ENCODE measurements around the gene GLRX2.
"Not testable (repeated sequence)": the region's sequence is repeated elsewhere in the genome, so short reads cannot be mapped to it uniquely, and the experiment has no call there.

Gene GLRX2, protein sequence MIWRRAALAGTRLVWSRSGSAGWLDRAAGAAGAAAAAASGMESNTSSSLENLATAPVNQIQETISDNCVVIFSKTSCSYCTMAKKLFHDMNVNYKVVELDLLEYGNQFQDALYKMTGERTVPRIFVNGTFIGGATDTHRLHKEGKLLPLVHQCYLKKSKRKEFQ

GRCh38 chr1:193104907-193105820 lies at the start of gene GLRX2:
Gene GLRX2, minus strand, starts transcription at chr1:193105414. Its CDS starts 32 bp downstream, at chr1:193105382.
- peak within 1 kb of the TSS; percentile 69 for H3K4me3 ChIP-seq (ENCODE audit: low read depth, low read length)

GRCh38 chr1:193144999-193145398 lies 39.8 kb upstream of the GLRX2 start:
- H3K4me3 ChIP-seq (ENCODE audit: low read depth, low read length): no peak overlapping the region

DNA sequence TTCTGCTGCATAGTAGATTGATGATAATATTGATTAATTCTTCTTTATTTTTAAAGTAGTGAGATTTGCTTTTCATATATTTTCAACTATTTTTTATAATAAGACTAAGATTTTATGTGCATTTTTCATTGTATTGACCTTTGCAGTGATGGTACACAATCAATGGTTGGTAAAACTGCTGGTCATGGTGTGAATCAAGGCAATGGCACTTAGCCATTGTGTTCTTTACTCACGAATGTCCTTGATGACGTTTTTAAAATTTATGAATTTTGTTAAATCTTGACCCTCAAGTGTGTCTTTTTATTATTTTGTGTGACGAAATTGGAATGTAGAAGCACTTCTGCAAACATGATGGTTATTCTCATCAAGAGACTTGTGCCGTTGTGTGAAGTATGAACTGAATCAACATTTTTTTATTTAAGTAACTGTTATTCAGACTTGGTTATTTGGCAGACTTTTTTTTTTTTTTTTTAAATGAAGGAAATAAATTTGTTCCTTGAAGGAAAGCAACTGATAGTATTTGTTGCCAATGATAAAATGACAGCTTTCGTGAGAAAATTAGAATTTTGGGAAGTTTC lies 39.2 kb upstream of the GLRX2 start:
- H3K4me3 ChIP-seq (ENCODE audit: low read depth, low read length): no peak overlapping the region

DNA sequence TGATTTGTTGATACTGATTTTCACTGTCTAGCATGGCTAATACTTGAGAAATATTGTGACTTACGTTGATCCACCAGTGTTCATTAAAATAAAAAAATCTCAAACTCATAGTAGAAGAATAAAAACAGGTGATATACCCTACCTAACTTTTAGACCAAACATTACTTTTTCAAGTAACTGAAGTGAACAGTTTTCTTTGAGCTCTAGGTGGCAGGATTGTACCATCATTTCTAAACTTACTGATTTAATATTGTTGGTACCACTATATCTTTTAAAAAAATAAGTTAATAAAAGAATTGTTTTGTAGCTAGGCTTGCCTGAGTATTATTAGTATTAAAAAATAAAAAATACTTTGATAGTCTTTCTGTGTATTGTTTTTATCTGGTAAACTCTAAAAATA lies 38.1 kb upstream of the GLRX2 start:
- no peak overlapping the region for H3K4me3 ChIP-seq (ENCODE audit: low read depth, low read length)

- no peak overlapping the region for H3K4me3 ChIP-seq (ENCODE audit: low read depth, low read length)
Observed at GRCh38 chr1:193142409-193142808, 37.2 kb upstream of the GLRX2 start.

DNA sequence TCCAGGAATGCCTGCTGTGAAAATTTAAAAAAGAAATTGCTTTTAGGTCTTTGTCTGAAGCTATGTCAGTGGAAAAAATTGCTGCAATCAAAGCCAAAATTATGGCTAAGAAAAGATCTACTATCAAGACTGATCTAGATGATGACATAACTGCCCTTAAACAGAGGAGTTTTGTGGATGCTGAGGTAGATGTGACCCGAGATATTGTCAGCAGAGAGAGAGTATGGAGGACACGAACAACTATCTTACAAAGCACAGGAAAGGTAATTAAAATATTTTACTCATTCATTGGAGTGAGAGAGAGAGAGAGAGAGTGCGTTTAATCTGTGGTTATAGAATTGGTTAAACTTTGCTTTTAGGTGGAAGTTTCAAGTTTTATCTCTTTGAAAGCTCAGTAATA lies 36.6 kb upstream of the GLRX2 start:
- H3K4me3 ChIP-seq (ENCODE audit: low read depth, low read length): no peak overlapping the region

- no peak overlapping the region for H3K4me3 ChIP-seq (ENCODE audit: low read depth, low read length)
Observed at GRCh38 chr1:193140254-193140653, 35.0 kb upstream of the GLRX2 start.

- no peak overlapping the region for H3K4me3 ChIP-seq (ENCODE audit: low read depth, low read length)
Observed at GRCh38 chr1:193131266-193131860, 26.1 kb upstream of the GLRX2 start.

GRCh38 chr1:193125369-193125768 lies 20.2 kb upstream of the GLRX2 start:
- H3K4me3 ChIP-seq (ENCODE audit: low read depth, low read length): no peak overlapping the region

DNA sequence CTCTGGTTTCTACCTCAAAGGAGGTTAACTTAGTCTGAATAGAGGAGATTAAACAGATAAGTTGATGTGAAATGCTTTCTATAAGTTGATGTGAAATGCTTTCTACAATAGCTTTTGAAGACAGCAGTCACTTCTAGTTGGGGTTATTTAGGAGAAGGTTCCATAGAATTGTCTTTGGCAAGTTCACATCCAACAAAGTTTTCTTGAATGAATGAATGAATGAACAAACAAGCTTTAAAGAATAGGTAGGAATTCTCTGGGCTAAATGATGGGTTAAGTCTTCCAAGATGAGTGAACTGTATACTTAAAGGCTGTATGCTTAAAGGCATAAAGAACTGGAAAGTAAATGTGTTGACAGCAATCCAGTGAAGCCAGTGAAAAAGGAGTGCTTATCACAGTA lies 18.5 kb upstream of the GLRX2 start:
- H3K4me3 ChIP-seq (ENCODE audit: low read depth, low read length): peak overlapping the region; percentile 2

GRCh38 chr1:193121616-193122593 lies 16.7 kb upstream of the GLRX2 start, which contains the start of gene CDC73:
Gene CDC73, plus strand, starts transcription at chr1:193122031. Its CDS starts 170 bp downstream, at chr1:193122201.
- peak within 1 kb of the TSS; percentile 94 for H3K4me3 ChIP-seq (ENCODE audit: low read depth, low read length)

DNA sequence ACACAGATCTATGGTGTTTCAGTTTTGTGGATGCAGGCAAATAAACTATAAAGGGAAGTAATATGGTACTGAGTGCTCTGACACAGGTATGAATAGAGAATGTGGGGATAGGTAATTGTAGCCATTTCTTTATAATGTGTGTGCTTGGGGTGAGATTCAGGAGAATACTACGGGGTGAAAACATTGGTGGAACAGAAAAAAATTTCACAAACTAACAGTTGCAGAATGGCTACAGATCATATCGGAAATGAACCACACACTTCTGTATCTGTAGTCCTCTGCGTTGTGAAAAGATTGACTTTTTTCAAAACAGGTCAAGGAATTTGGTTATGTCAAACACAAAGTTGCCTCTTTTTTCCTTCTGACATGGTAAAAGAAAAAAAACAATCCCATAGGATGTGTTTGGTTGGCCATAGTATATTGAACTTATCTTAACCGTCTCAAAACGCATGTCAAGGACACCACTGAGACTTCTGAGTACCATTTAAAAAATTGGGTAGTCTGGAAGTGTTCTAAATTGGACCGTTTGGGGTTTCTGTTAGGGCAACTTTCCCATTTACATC lies 15.5 kb upstream of the GLRX2 start:
- no peak overlapping the region for H3K4me3 ChIP-seq (ENCODE audit: low read depth, low read length)

DNA sequence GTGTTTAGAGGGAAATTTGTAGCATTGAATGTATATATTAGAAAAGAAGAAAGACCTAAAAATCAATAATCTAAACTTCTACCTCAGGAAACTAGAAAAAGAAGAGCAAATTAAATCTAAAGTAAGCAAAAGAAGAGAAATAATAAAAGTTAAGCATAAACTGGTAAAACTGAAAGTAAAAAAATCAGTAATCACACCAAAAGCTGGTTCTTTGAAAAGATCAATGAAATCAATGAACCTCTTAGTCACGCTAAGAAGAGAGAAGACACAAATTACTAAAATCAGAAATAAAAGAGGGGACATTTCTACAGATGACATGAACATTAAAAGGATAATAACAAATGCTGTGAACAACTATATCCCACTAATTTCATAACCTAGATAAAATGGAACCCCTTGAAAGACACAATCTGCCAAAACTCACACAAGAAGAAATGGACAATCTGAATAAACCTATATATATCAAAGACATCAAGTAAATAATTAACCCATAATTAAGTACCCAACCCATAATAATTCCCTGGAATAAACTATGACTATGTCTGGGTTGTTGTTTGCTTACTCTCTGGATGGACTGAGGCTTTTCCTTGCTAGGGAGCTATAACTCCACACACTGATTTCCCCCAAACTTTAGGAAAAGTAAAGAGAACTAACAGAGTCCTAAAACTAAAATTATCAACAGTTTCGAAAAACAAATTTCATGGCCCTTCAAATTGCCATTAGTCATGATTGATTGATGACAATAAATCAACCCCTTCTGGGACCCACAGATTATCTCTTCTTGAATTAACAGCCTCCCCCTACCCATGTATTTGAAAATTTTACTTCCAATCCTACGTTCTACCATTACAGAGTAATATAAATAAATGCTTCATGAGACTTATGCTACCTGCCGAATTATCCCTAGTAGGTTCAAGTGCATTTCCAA lies 13.9 kb upstream of the GLRX2 start:
- no peak overlapping the region for H3K4me3 ChIP-seq (ENCODE audit: low read depth, low read length)

- H3K4me3 ChIP-seq (ENCODE audit: low read depth, low read length): no peak overlapping the region
Observed at GRCh38 chr1:193118194-193118593, 13.0 kb upstream of the GLRX2 start.

DNA sequence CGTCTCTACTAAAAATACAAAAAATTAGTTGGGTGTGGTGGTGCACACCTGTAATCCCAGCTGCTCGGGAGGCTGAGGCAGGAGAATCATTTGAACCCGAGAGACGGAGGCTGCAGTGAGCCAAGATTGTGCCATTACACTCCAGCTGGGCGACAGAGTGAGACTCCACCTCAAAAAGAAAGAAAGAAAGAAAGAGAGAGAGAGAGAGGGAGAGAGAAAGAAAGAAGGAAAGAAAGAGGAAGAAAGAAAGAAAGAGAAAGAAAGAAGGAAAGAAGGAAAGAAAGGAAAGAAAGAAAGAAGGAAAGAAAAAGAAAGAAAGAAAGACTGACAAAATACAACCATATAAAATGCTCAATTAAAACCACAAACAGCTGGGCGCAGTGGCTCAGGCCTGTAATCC lies 12.0 kb upstream of the GLRX2 start:
- H3K4me3 ChIP-seq (ENCODE audit: low read depth, low read length): not testable (repeated sequence)

GRCh38 chr1:193115629-193116227 lies 10.5 kb upstream of the GLRX2 start:
- H3K4me3 ChIP-seq (ENCODE audit: low read depth, low read length): no peak overlapping the region

GRCh38 chr1:193114485-193115095 lies 9.4 kb upstream of the GLRX2 start:
- no peak overlapping the region for H3K4me3 ChIP-seq (ENCODE audit: low read depth, low read length)

DNA sequence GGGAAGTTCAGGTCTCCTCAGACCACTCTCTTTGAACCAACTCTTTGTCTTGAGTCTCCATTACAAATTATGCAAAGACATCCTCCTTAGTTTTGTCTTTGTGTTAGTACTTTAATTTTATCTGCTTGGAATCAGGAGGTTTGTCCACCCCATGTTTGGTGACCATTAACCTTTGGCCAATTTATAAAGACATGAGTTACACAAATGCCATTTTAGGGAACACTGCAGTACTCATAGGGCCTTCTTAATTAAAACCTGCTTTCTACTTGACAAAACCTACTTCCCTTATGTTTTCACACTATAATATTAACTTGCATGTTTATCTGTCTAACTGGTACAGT lies 8.7 kb upstream of the GLRX2 start:
- H3K4me3 ChIP-seq (ENCODE audit: low read depth, low read length): no peak overlapping the region

Data from iPS-11a (cell line).